Caco-2 (cell line): ENCODE data around the gene C19orf25. TPM values are rescaled to one million over a fixed set of nuclear protein-coding genes. Genes with fewer than 3 reads are reported as not detected.

Experiments used
- BruUV-seq: library from RNA; stranded (reverse); fragments of 400-500 nt; replicated peaks from 2 replicates; lab custom pipeline; 2021; lab: Mats Ljungman, UMichigan
- CTCF ChIA-PET: fragments of 300-600 bp; sonication (Branson Sonifier 250); formaldehyde crosslinking; loops from one replicate; lab custom pipeline; 2022; ENCODE audit warnings: antibody characterized with exemption; lab: Charles Lee
- POLR2A ChIA-PET: fragments of 300-600 bp; sonication (Branson Sonifier 250); formaldehyde crosslinking; loops from one replicate; lab custom pipeline; 2022; ENCODE audit warnings: antibody characterized with exemption; lab: Charles Lee
- DNase-seq, 2 experiments: peaks; one replicate each; pipeline versions ENCODE4 v3.0.0 to v3.0.0-alpha.2; 2020 to 2022
- H3K27me3 ChIP-seq: replicated peaks from 2 replicates; pipeline ENCODE4 v1.6.0; 2011; ENCODE audit warnings: low read length; ENCODE audit not compliant: control insufficient read depth, insufficient read depth
- H3K36me3 ChIP-seq: 2 replicates; pipeline ENCODE4 v1.5.1; 2011; ENCODE audit warnings: low read length; ENCODE audit not compliant: control insufficient read depth, insufficient read depth
- H3K4me1 ChIP-seq: fragments of 250-450 bp; sonication (Bioruptor Pico); 2 replicates; pipeline ENCODE4 v1.5.1; 2020; ENCODE audit warnings: mild to moderate bottlenecking
- H3K4me3 ChIP-seq: 2 replicates; pipeline ENCODE4 v1.5.1; 2011; ENCODE audit warnings: low read depth, mild to moderate bottlenecking, control low read depth, low read length
- H3K9me3 ChIP-seq: fragments of 250-450 bp; sonication (Bioruptor Pico); 2 replicates; pipeline ENCODE4 v1.5.1; 2020; ENCODE audit warnings: mild to moderate bottlenecking, moderate library complexity
- H3K27ac Mint-ChIP-seq: one replicate; pipeline ENCODE4 v1.8.0; 2022; ENCODE audit warnings: mixed read lengths; ENCODE audit not compliant: unreplicated experiment
- H3K27me3 Mint-ChIP-seq: one replicate; pipeline ENCODE4 v1.8.0; 2022; ENCODE audit warnings: mixed read lengths; ENCODE audit not compliant: insufficient read depth, unreplicated experiment
- H3K36me3 Mint-ChIP-seq: one replicate; pipeline ENCODE4 v1.8.0; 2022; ENCODE audit warnings: mild to moderate bottlenecking, mixed read lengths; ENCODE audit not compliant: insufficient read depth, unreplicated experiment
- H3K4me1 Mint-ChIP-seq: one replicate; pipeline ENCODE4 v1.8.0; 2022; ENCODE audit warnings: low read depth, mixed read lengths; ENCODE audit not compliant: unreplicated experiment
- H3K4me3 Mint-ChIP-seq: one replicate; pipeline ENCODE4 v1.8.0; 2022; ENCODE audit warnings: mild to moderate bottlenecking, moderate library complexity, mixed read lengths; ENCODE audit not compliant: unreplicated experiment
- H3K9me3 Mint-ChIP-seq: one replicate; pipeline ENCODE4 v1.8.0; 2022; ENCODE audit warnings: mixed read lengths; ENCODE audit not compliant: unreplicated experiment
- intact Hi-C: fragments of 100-400 bp; cut with micrococcal nuclease; formaldehyde crosslinking; loops from one replicate; pipeline ENCODE4 v1.10.0; 2022; ENCODE audit not compliant: unreplicated experiment
- total RNA-seq: library from RNA; stranded (reverse); gene quantifications from 2 replicates; pipeline ENCODE4 v1.2.3, GENCODE V29; 2022
- TF ChIP-seq, protein P1 (sequence below), 2 experiments: fragments of 200-600 bp in 1 of 2; IDR thresholded peaks; 1 replicate in 1 of 2; 2 replicates in 1 of 2; pipeline versions ENCODE4 v1.5.1 to v1.8.0; 2011 to 2022; ENCODE audit warnings: antibody characterized with exemption in 1 of 2, control low read depth in 1 of 2, inconsistent platforms in 1 of 2, low read depth in 1 of 2, low read length in 1 of 2, mild to moderate bottlenecking in 1 of 2, moderate library complexity in 1 of 2; ENCODE audit not compliant: insufficient read depth in 1 of 2, severe bottlenecking in 1 of 2, unreplicated experiment in 1 of 2

The C19orf25 gene
- total RNA-seq, 1 experiment from 2014 or later = 41.9 TPM

- no peaks in the 10 kb centered on the region for H3K27me3 Mint-ChIP-seq
- no peak for DNase-seq
- CTCF ChIA-PET = no interaction called here
- no peak overlapping the region for H3K27ac Mint-ChIP-seq
- H3K9me3 Mint-ChIP-seq = no peaks in the 10 kb centered on the region
- peaks cover 90% of the 10 kb centered on the region for H3K36me3 Mint-ChIP-seq
- intact Hi-C loops = no loop called here
- peaks cover 24% of the 10 kb centered on the region for H3K4me1 Mint-ChIP-seq
- TF ChIP-seq, protein P1, sequence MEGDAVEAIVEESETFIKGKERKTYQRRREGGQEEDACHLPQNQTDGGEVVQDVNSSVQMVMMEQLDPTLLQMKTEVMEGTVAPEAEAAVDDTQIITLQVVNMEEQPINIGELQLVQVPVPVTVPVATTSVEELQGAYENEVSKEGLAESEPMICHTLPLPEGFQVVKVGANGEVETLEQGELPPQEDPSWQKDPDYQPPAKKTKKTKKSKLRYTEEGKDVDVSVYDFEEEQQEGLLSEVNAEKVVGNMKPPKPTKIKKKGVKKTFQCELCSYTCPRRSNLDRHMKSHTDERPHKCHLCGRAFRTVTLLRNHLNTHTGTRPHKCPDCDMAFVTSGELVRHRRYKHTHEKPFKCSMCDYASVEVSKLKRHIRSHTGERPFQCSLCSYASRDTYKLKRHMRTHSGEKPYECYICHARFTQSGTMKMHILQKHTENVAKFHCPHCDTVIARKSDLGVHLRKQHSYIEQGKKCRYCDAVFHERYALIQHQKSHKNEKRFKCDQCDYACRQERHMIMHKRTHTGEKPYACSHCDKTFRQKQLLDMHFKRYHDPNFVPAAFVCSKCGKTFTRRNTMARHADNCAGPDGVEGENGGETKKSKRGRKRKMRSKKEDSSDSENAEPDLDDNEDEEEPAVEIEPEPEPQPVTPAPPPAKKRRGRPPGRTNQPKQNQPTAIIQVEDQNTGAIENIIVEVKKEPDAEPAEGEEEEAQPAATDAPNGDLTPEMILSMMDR (IDR thresholded peaks at IDR 0.05; ENCODE audit: insufficient read depth in 1 of 2, low read depth in 1 of 2, low read length in 1 of 2, severe bottlenecking in 1 of 2, unreplicated experiment in 1 of 2) = no peak
- no peak overlapping the region for H3K4me3 Mint-ChIP-seq
- no peak overlapping the region for H3K4me3 ChIP-seq
- H3K27me3 ChIP-seq = no peaks in the 10 kb centered on the region
- no peaks in the 10 kb centered on the region; the same call in none of the 2 replicates for H3K36me3 ChIP-seq
- POLR2A ChIA-PET = no interaction called here
- no TSS peak for BruUV-seq
- H3K4me1 ChIP-seq = peaks cover 26% of the 10 kb centered on the region
- H3K9me3 ChIP-seq = no peaks in the 10 kb centered on the region
Measured at GRCh38 chr19:1427221-1427920, 51.6 kb downstream of the C19orf25 start.

- peaks cover 24% of the 10 kb centered on the region for H3K4me1 Mint-ChIP-seq
- TF ChIP-seq, protein P1 (IDR thresholded peaks at IDR 0.05; ENCODE audit: insufficient read depth in 1 of 2, low read depth in 1 of 2, low read length in 1 of 2, severe bottlenecking in 1 of 2, unreplicated experiment in 1 of 2) = no peak
- peaks cover 89% of the 10 kb centered on the region for H3K36me3 Mint-ChIP-seq
- intact Hi-C loops = no loop called here
- no TSS peak for BruUV-seq
- Histone ChIP-seq H3K27me3 (no peaks in the 10 kb centered on the region), H3K9me3 (no peaks in the 10 kb centered on the region), H3K4me3 (no peak overlapping the region), H3K4me1 (peaks cover 26% of the 10 kb centered on the region), H3K36me3 (no peaks in the 10 kb centered on the region; the same call in none of the 2 replicates)
- no peaks in the 10 kb centered on the region for H3K27me3 Mint-ChIP-seq
- DNase-seq = no peak
- H3K4me3 Mint-ChIP-seq = no peak overlapping the region
- H3K27ac Mint-ChIP-seq = no peak overlapping the region
- ChIA-PET POLR2A (no interaction called here), CTCF (no interaction called here)
- H3K9me3 Mint-ChIP-seq = no peaks in the 10 kb centered on the region
Measured at GRCh38 chr19:1426736-1427135, 52.3 kb downstream of the C19orf25 start.

- Histone ChIP-seq H3K9me3 (no peaks in the 10 kb centered on the region), H3K27me3 (no peaks in the 10 kb centered on the region), H3K36me3 (no peaks in the 10 kb centered on the region; the same call in none of the 2 replicates), H3K4me1 (peaks cover 26% of the 10 kb centered on the region), H3K4me3 (no peak overlapping the region)
- H3K9me3 Mint-ChIP-seq = no peaks in the 10 kb centered on the region
- H3K36me3 Mint-ChIP-seq = peaks cover 85% of the 10 kb centered on the region
- ChIA-PET CTCF (no interaction called here), POLR2A (no interaction called here)
- no peak overlapping the region for H3K27ac Mint-ChIP-seq
- TF ChIP-seq, protein P1 (IDR thresholded peaks at IDR 0.05; ENCODE audit: insufficient read depth in 1 of 2, low read depth in 1 of 2, low read length in 1 of 2, severe bottlenecking in 1 of 2, unreplicated experiment in 1 of 2) = no peak
- intact Hi-C loops = no loop called here
- no peaks in the 10 kb centered on the region for H3K27me3 Mint-ChIP-seq
- no TSS peak for BruUV-seq
- peaks cover 24% of the 10 kb centered on the region for H3K4me1 Mint-ChIP-seq
- H3K4me3 Mint-ChIP-seq = no peak overlapping the region
- DNase-seq = no peak
Measured at GRCh38 chr19:1425902-1426301, 53.1 kb downstream of the C19orf25 start.
